RPMI7951 (cell line): ENCODE measurements around the gene NELFA. TPM values are rescaled to one million over a fixed set of nuclear protein-coding genes. Genes with fewer than 3 reads are reported as not detected.
"Not testable (repeated sequence)": the region's sequence is repeated elsewhere in the genome, so short reads cannot be mapped to it uniquely, and the experiment has no call there.

Source experiments
- DNase-seq: peaks from one replicate; pipeline ENCODE4 v3.0.0-alpha.2; 2012; ENCODE audit warnings: low read depth
- total RNA-seq: library from RNA; depleted of rRNA; stranded (reverse); fragments of >200 nt; shearing (Covaris generic); gene quantifications from 2 replicates; pipeline ENCODE4 v1.2.3, GENCODE V29; 2014

NELFA gene
- total RNA-seq, 1 experiment from 2014 or later = 12.5 TPM

GRCh38 chr4:1993718-1994516, 14.9 kb downstream of the NELFA start:
- not testable (repeated sequence) for DNase-seq

GRCh38 chr4:1993169-1993516, 15.6 kb downstream of the NELFA start:
- DNase-seq = no peak

GRCh38 chr4:1992468-1993168, 16.2 kb downstream of the NELFA start:
- no peak for DNase-seq

- no peak for DNase-seq
Observed at GRCh38 chr4:1991596-1992434, 17.0 kb downstream of the NELFA start.

- no peak for DNase-seq
Observed at GRCh38 chr4:1991087-1991486, 17.7 kb downstream of the NELFA start.

- no peak for DNase-seq
Observed at GRCh38 chr4:1990676-1991075, 18.1 kb downstream of the NELFA start.

- no peak for DNase-seq
Observed at GRCh38 chr4:1990348-1990645, 18.5 kb downstream of the NELFA start.

- no peak for DNase-seq
Observed at GRCh38 chr4:1989533-1990347, 19.0 kb downstream of the NELFA start.

- DNase-seq = no peak
Observed at GRCh38 chr4:1988327-1988724, 20.4 kb downstream of the NELFA start.

GRCh38 chr4:1987721-1988326, 20.9 kb downstream of the NELFA start:
- DNase-seq = no peak

GRCh38 chr4:1987296-1987695, 21.5 kb downstream of the NELFA start:
- no peak for DNase-seq

- no peak for DNase-seq
Observed at GRCh38 chr4:1986578-1987210, 22.1 kb downstream of the NELFA start.

- no peak for DNase-seq
Observed at GRCh38 chr4:1985780-1986577, 22.8 kb downstream of the NELFA start.

- DNase-seq = no peak
Observed at GRCh38 chr4:1985294-1985693, 23.5 kb downstream of the NELFA start.

GRCh38 chr4:1984406-1985191, 24.2 kb downstream of the NELFA start:
- no peak for DNase-seq

GRCh38 chr4:1983846-1984405, 24.8 kb downstream of the NELFA start:
- no peak for DNase-seq

GRCh38 chr4:1983053-1983845, 25.5 kb downstream of the NELFA start:
- DNase-seq = no peak
